DMS114 treated with DMSO at 0.1 percent for 48 hours (cell line): ENCODE data around the gene TRAF1.

Source experiments
- DNase-seq: peaks from one replicate; lab custom pipeline; 2025; ENCODE audit not compliant: unreplicated experiment; lab: John Stamatoyannopoulos, UW

TRAF1 gene

GRCh38 chr9:120941046-120941770 lies 14.6 kb upstream of the TRAF1 start:
- no peak for DNase-seq

GRCh38 chr9:120940573-120940972 lies 14.0 kb upstream of the TRAF1 start:
- no peak for DNase-seq

- no peak for DNase-seq
These were observed 12.3 kb upstream of the TRAF1 start for GRCh38 chr9:120938851-120939250.

GRCh38 chr9:120937596-120937995 lies 11.0 kb upstream of the TRAF1 start:
- DNase-seq, result no peak

GRCh38 chr9:120937127-120937526 lies 10.5 kb upstream of the TRAF1 start:
- DNase-seq, result no peak

- no peak for DNase-seq
These were observed 10.1 kb upstream of the TRAF1 start for GRCh38 chr9:120936764-120937122.

GRCh38 chr9:120936011-120936763 lies 9.6 kb upstream of the TRAF1 start:
- DNase-seq, result peak; percentile 47

GRCh38 chr9:120935383-120935857 lies 8.8 kb upstream of the TRAF1 start:
- no peak for DNase-seq

GRCh38 chr9:120934281-120934680 lies 7.7 kb upstream of the TRAF1 start:
- DNase-seq, result no peak

GRCh38 chr9:120933310-120934055 lies 6.9 kb upstream of the TRAF1 start:
- DNase-seq, result no peak

GRCh38 chr9:120932086-120932823 lies 5.7 kb upstream of the TRAF1 start:
- no peak for DNase-seq

GRCh38 chr9:120931231-120932085 lies 4.9 kb upstream of the TRAF1 start:
- no peak for DNase-seq

GRCh38 chr9:120929229-120929791 lies 2.7 kb upstream of the TRAF1 start:
- DNase-seq, result no peak

GRCh38 chr9:120928483-120929228 lies 2.1 kb upstream of the TRAF1 start:
- DNase-seq, result no peak

- DNase-seq, result no peak
These were observed 1.5 kb upstream of the TRAF1 start for GRCh38 chr9:120928015-120928482.

GRCh38 chr9:120927269-120928014 lies 846 bp upstream of the TRAF1 start:
- no peak for DNase-seq

- no peak for DNase-seq
These were observed 830 bp downstream of the TRAF1 start for GRCh38 chr9:120925535-120926396.
